HL-60 (cell line): Measurements from ENCODE around the gene TRAPPC6A.

Experiments
- CTCF ChIP-seq: IDR thresholded peaks from one replicate; pipeline ENCODE4 v1.5.1; 2011; ENCODE audit warnings: low read length, control low read depth, inconsistent platforms; ENCODE audit not compliant: insufficient read depth
- GABPA ChIP-seq: IDR thresholded peaks from 2 replicates; pipeline ENCODE4 v1.6.1; 2012; ENCODE audit warnings: low read depth
- POLR2AphosphoS5 ChIP-seq: IDR thresholded peaks from 2 replicates; pipeline ENCODE4 v1.6.1; 2012; ENCODE audit warnings: low read depth
- SPI1 ChIP-seq: IDR thresholded peaks from 2 replicates; pipeline ENCODE4 v1.6.1; 2012; ENCODE audit warnings: low read depth, mild to moderate bottlenecking, borderline replicate concordance

- no peak for TF ChIP-seq CTCF
- TF ChIP-seq POLR2AphosphoS5, result no peak
- no peak for TF ChIP-seq SPI1
- no peak for TF ChIP-seq GABPA
Measured at GRCh38 chr19:45218911-45219743, 41.1 kb upstream of the TRAPPC6A start.
